H1 (cell line): ENCODE results near the gene EPX. TPM values are rescaled to one million over a fixed set of nuclear protein-coding genes. Genes with fewer than 3 reads are reported as not detected.

ENCODE experiments used
- BCL11A ChIP-seq, 2 experiments: IDR thresholded peaks; one replicate each; pipeline ENCODE4 v1.6.1; 2011; ENCODE audit warnings: low read depth in 2 of 2, low read length in 2 of 2, mild to moderate bottlenecking in 2 of 2
- GABPA ChIP-seq: IDR thresholded peaks from 2 replicates; pipeline ENCODE4 v1.6.1; 2011; ENCODE audit warnings: mild to moderate bottlenecking, low read length, moderate library complexity, borderline replicate concordance; ENCODE audit not compliant: insufficient read depth
- RBBP5 ChIP-seq: IDR thresholded peaks from 2 replicates; pipeline ENCODE4 v1.7.1; 2012; ENCODE audit warnings: low read depth, mild to moderate bottlenecking, inconsistent platforms, low read length, moderate library complexity, borderline replicate concordance
- SP1 ChIP-seq: IDR thresholded peaks from 2 replicates; pipeline ENCODE4 v1.6.1; 2011; ENCODE audit warnings: low read depth, low read length
- SUZ12 ChIP-seq: fragments of 200-600 bp; sonication (generic); IDR thresholded peaks from 2 replicates; pipeline ENCODE4 v1.6.1; 2012; ENCODE audit warnings: mild to moderate bottlenecking, inconsistent platforms, low read length, moderate library complexity, mixed read lengths
- YY1 ChIP-seq: IDR thresholded peaks from 2 replicates; pipeline ENCODE4 v1.6.1; 2011; ENCODE audit warnings: low read depth, mild to moderate bottlenecking, low read length
- polyA plus RNA-seq, 7 experiments: library from polyadenylated mRNA; depleted of rRNA in 3 of 7; stranded (reverse) in 5 of 7; unstranded in 2 of 7; fragments of >200 nt in 5 of 7; fragments of 200-250 nt in 2 of 7; gene quantifications; 1 replicate in 5 of 7; 2 replicates in 1 of 7; 4 replicates in 1 of 7; pipeline versions ENCODE4 v1.2.1 to v1.2.3, GENCODE V29; 2011 to 2013; ENCODE audit warnings: missing spikeins in 2 of 7, mixed read lengths in 2 of 7
- total RNA-seq: library from RNA; stranded (reverse); fragmentation: NEBNext Ultra II Directional; extraction: Animal tissue kit (Norgen Biotek cat#: 25700); gene quantifications from 2 replicates; pipeline ENCODE4 v1.2.1, GENCODE V29; 2021
- TF ChIP-seq, protein P1 (sequence below): IDR thresholded peaks from 2 replicates; pipeline ENCODE4 v1.6.1; 2011; ENCODE audit warnings: low read depth, mild to moderate bottlenecking, low read length; ENCODE audit not compliant: insufficient read depth
- TF ChIP-seq, protein P2 (sequence below): IDR thresholded peaks from 2 replicates; pipeline ENCODE4 v1.6.1; 2012; ENCODE audit warnings: inconsistent platforms

EPX gene
- total and polyA plus RNA-seq, 2 of the 8 experiments (the other 6 are each of a cell fraction or from before 2014, with no cell fraction given): not detected

DNA sequence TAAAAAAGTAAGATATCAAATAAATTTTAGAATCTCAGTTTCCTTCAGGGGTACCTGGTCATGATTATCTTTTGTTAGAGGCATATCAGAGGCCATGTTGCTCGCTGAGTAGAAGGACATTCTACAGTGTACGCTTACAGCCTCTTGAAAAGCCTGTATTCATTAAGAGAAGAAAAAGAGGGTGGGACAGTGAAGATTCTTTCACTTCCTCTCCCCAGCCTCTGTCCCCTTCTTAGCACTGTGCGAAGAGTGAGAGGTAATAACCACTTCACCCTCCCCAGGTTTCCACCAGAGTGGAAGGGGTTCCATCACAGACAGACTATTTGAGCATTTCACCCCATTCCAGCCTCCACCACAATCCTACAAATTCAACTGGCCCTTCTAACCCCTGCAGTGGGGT lies 41.0 kb downstream of the EPX start (continued):
- TF ChIP-seq, protein P1, sequence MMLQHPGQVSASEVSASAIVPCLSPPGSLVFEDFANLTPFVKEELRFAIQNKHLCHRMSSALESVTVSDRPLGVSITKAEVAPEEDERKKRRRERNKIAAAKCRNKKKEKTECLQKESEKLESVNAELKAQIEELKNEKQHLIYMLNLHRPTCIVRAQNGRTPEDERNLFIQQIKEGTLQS: no peak
- TF ChIP-seq GABPA (no peak), BCL11A (IDR thresholded peaks at IDR 0.05; ENCODE audit: low read depth in 2 of 2, low read length in 2 of 2) (no peak), RBBP5 (no peak), SUZ12 (no peak), SP1 (no peak), YY1 (no peak)
- TF ChIP-seq, protein P2, sequence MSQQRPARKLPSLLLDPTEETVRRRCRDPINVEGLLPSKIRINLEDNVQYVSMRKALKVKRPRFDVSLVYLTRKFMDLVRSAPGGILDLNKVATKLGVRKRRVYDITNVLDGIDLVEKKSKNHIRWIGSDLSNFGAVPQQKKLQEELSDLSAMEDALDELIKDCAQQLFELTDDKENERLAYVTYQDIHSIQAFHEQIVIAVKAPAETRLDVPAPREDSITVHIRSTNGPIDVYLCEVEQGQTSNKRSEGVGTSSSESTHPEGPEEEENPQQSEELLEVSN: no peak
